IMR-90 (cell line): ENCODE data around the gene BPIFA3. TPM values are rescaled to one million over a fixed set of nuclear protein-coding genes. Genes with fewer than 3 reads are reported as not detected.

Experiments
- ATAC-seq: fragments of 200-7000 bp; cut with Tn5 transposase; 2 replicates; pipeline ENCODE4 v1.9.1; 2020; ENCODE audit warnings: low read depth, mild to moderate bottlenecking, moderate library complexity
- BruUV-seq: library from RNA; stranded (reverse); fragments of 400-500 nt; replicated peaks from 2 replicates; lab custom pipeline; 2021; lab: Mats Ljungman, UMichigan
- CTCF ChIA-PET: fragments of 300-600 bp; formaldehyde crosslinking; extraction: SDS; loops from one replicate; lab custom pipeline; 2021; ENCODE audit warnings: antibody characterized with exemption; lab: Yijun Ruan, JAX
- POLR2A ChIA-PET: fragments of 300-600 bp; sonication (Branson Sonifier 250); formaldehyde crosslinking; loops from one replicate; lab custom pipeline; 2022; ENCODE audit warnings: antibody characterized with exemption; ENCODE audit not compliant: unreplicated experiment; lab: Charles Lee
- DNase-seq: peaks from one replicate; pipeline ENCODE4 v3.0.0; 2013
- H2AFZ ChIP-seq: replicated peaks from 2 replicates; pipeline ENCODE3; 2013; ENCODE audit warnings: low read length, mild to moderate bottlenecking; ENCODE audit not compliant: poor library complexity
- H2AK5ac ChIP-seq: 2 replicates; pipeline ENCODE4 v1.6.1; 2013; ENCODE audit warnings: low read depth, low read length, inconsistent platforms
- H2AK9ac ChIP-seq: replicated peaks from 2 replicates; pipeline ENCODE3; 2013; ENCODE audit warnings: mild to moderate bottlenecking, low read depth, low read length, moderate library complexity; ENCODE audit not compliant: poor library complexity
- H2BK120ac ChIP-seq: 2 replicates; pipeline ENCODE4 v1.6.1; 2013; ENCODE audit warnings: low read depth, low read length, inconsistent platforms
- H2BK15ac ChIP-seq: 3 replicates; pipeline ENCODE4 v1.6.1; 2013; ENCODE audit warnings: low read depth, low read length, inconsistent platforms
- H2BK20ac ChIP-seq: 2 replicates; pipeline ENCODE4 v1.6.1; 2013; ENCODE audit warnings: low read depth, mild to moderate bottlenecking, inconsistent platforms, low read length, moderate library complexity
- H2BK5ac ChIP-seq: 2 replicates; pipeline ENCODE4 v1.6.1; 2013; ENCODE audit warnings: mild to moderate bottlenecking, low read depth, low read length, inconsistent platforms; ENCODE audit not compliant: poor library complexity, severe bottlenecking
- H3K14ac ChIP-seq: replicated peaks from 2 replicates; pipeline ENCODE4 v1.6.1; 2013; ENCODE audit warnings: low read depth, low read length, inconsistent platforms
- H3K18ac ChIP-seq: 2 replicates; pipeline ENCODE4 v1.6.1; 2013; ENCODE audit warnings: low read depth, low read length, control low read depth
- H3K23ac ChIP-seq: 2 replicates; pipeline ENCODE4 v1.6.1; 2013; ENCODE audit warnings: low read depth, low read length, inconsistent platforms
- H3K27ac ChIP-seq: 2 replicates; pipeline ENCODE4 v1.5.1; 2013; ENCODE audit warnings: mild to moderate bottlenecking, control low read depth, low read length; ENCODE audit not compliant: insufficient read depth
- H3K27me3 ChIP-seq: 2 replicates; pipeline ENCODE4 v1.6.1; 2013; ENCODE audit warnings: low read length; ENCODE audit not compliant: control insufficient read depth, insufficient read depth
- H3K36me3 ChIP-seq: 2 replicates; pipeline ENCODE4 v1.6.1; 2013; ENCODE audit warnings: low read length, mixed read lengths; ENCODE audit not compliant: control insufficient read depth, insufficient read depth
- H3K4ac ChIP-seq: 2 replicates; pipeline ENCODE4 v1.6.1; 2013; ENCODE audit warnings: low read depth, low read length, inconsistent platforms
- H3K4me1 ChIP-seq: 2 replicates; pipeline ENCODE4 v1.6.1; 2013; ENCODE audit warnings: low read length, mixed read lengths; ENCODE audit not compliant: control insufficient read depth, insufficient read depth
- H3K4me2 ChIP-seq: 2 replicates; pipeline ENCODE4 v1.6.1; 2013; ENCODE audit warnings: low read depth, mild to moderate bottlenecking, control low read depth, low read length, moderate library complexity
- H3K4me3 ChIP-seq: 2 replicates; pipeline ENCODE4 v1.5.1; 2013; ENCODE audit warnings: low read depth, mild to moderate bottlenecking, control low read depth, low read length, moderate library complexity; ENCODE audit not compliant: insufficient read depth
- H3K56ac ChIP-seq: 2 replicates; pipeline ENCODE4 v1.6.1; 2013; ENCODE audit warnings: low read length, inconsistent platforms; ENCODE audit not compliant: insufficient read depth; ENCODE audit errors: extremely low read depth
- H3K79me1 ChIP-seq, 2 experiments: 2 replicates each; pipeline ENCODE4 v1.6.1; 2013; ENCODE audit warnings: low read length in 2 of 2, inconsistent platforms in 1 of 2, low read depth in 1 of 2
- H3K9ac ChIP-seq: 2 replicates; pipeline ENCODE4 v1.6.1; 2013; ENCODE audit warnings: low read depth, low read length, control low read depth
- H3K9me1 ChIP-seq: 2 replicates; pipeline ENCODE4 v1.6.1; 2013; ENCODE audit warnings: low read length, inconsistent platforms; ENCODE audit not compliant: insufficient read depth
- H3K9me3 ChIP-seq: 2 replicates; pipeline ENCODE4 v1.6.1; 2013; ENCODE audit warnings: low read length; ENCODE audit not compliant: control insufficient read depth, insufficient read depth
- H4K20me1 ChIP-seq: 2 replicates; pipeline ENCODE4 v1.6.1; 2013; ENCODE audit warnings: low read length, inconsistent platforms; ENCODE audit not compliant: insufficient read depth
- H4K5ac ChIP-seq: 2 replicates; pipeline ENCODE4 v1.6.1; 2013; ENCODE audit warnings: mild to moderate bottlenecking, low read depth, low read length, control low read depth
- H4K8ac ChIP-seq, 2 experiments: 2 replicates each; pipeline ENCODE4 v1.6.1; 2013; ENCODE audit warnings: low read depth in 2 of 2, low read length in 2 of 2, control low read depth in 1 of 2, inconsistent platforms in 1 of 2
- H4K91ac ChIP-seq: 2 replicates; pipeline ENCODE4 v1.6.1; 2013; ENCODE audit warnings: low read depth, low read length, inconsistent platforms; ENCODE audit not compliant: insufficient read depth
- BHLHE40 ChIP-seq: fragments of 150-350 bp; IDR thresholded peaks from 2 replicates; pipeline ENCODE4 v1.6.1; 2016; ENCODE audit warnings: mild to moderate bottlenecking, low read depth, low read length
- CEBPB ChIP-seq: IDR thresholded peaks from 2 replicates; pipeline ENCODE4 v1.6.1; 2012; ENCODE audit warnings: low read depth, low read length, improper control_type of control experiment
- CHD1 ChIP-seq: IDR thresholded peaks from 2 replicates; pipeline ENCODE4 v1.6.1; 2012; ENCODE audit warnings: low read depth, low read length, improper control_type of control experiment
- FOS ChIP-seq: fragments of 150-350 bp; IDR thresholded peaks from 2 replicates; pipeline ENCODE4 v1.6.1; 2016; ENCODE audit warnings: low read depth, low read length
- MAFK ChIP-seq: IDR thresholded peaks from 2 replicates; pipeline ENCODE4 v1.6.1; 2012; ENCODE audit warnings: low read depth, low read length, improper control_type of control experiment
- MAZ ChIP-seq: IDR thresholded peaks from 2 replicates; pipeline ENCODE4 v1.6.1; 2012; ENCODE audit warnings: low read depth, mild to moderate bottlenecking, low read length, improper control_type of control experiment, moderate library complexity, borderline replicate concordance
- MXI1 ChIP-seq: IDR thresholded peaks from 2 replicates; pipeline ENCODE4 v1.6.1; 2012; ENCODE audit warnings: low read depth, mild to moderate bottlenecking, low read length, moderate library complexity, borderline replicate concordance
- NFE2L2 ChIP-seq: fragments of 150-350 bp; IDR thresholded peaks from 2 replicates; pipeline ENCODE4 v1.6.1; 2016; ENCODE audit warnings: low read depth, mild to moderate bottlenecking, low read length
- POLR2A ChIP-seq: IDR thresholded peaks from 2 replicates; pipeline ENCODE4 v1.6.1; 2012; ENCODE audit warnings: mild to moderate bottlenecking, low read depth, low read length
- RAD21 ChIP-seq: IDR thresholded peaks from 2 replicates; pipeline ENCODE4 v1.6.1; 2012; ENCODE audit warnings: low read length, improper control_type of control experiment
- RCOR1 ChIP-seq: IDR thresholded peaks from 2 replicates; pipeline ENCODE4 v1.6.1; 2012; ENCODE audit warnings: mild to moderate bottlenecking, low read length, improper control_type of control experiment; ENCODE audit not compliant: insufficient replicate concordance
- RFX5 ChIP-seq: IDR thresholded peaks from 2 replicates; pipeline ENCODE4 v1.8.0; 2012; ENCODE audit warnings: low read depth, mild to moderate bottlenecking, low read length, moderate library complexity
- SMC3 ChIP-seq: fragments of 150-350 bp; IDR thresholded peaks from 2 replicates; pipeline ENCODE4 v1.6.1; 2016; ENCODE audit warnings: low read depth, mild to moderate bottlenecking, antibody characterized with exemption, low read length, moderate library complexity
- WGBS, 2 experiments: methylation state at CpG; one replicate each; pipeline versions ENCODE4 v1.1.5 to v1.1.7; 2013; ENCODE audit warnings: missing lambda C conversion rate in 2 of 2; ENCODE audit not compliant: insufficient read length in 1 of 2; ENCODE audit errors: extremely low coverage in 2 of 2; 5-methylcytosine and 5-hydroxymethylcytosine counted together
- dilution Hi-C: fragments of 300-500 bp; cut with HindIII; formaldehyde crosslinking; loops from one replicate; pipeline ENCODE4 v1.14.3; 2018; ENCODE audit warnings: low sequenced_read_pairs; ENCODE audit not compliant: unreplicated experiment
- in situ Hi-C: fragments of 300-500 bp; cut with MboI; formaldehyde crosslinking; loops from 3 replicates; pipeline ENCODE4 v1.14.3; 2019; ENCODE audit warnings: low sequenced_read_pairs, inconsistent platforms, mixed read lengths
- intact Hi-C: fragments of 100-400 bp; cut with micrococcal nuclease; formaldehyde crosslinking; loops from 2 replicates; pipeline ENCODE4 v1.10.0; 2022
- polyA plus RNA-seq, 3 experiments: library from polyadenylated mRNA; depleted of rRNA; stranded (reverse); fragments of >200 nt; gene quantifications; 2 replicates each; pipeline ENCODE4 v1.2.3, GENCODE V29; 2012; ENCODE audit warnings: low replicate concordance in 1 of 3
- total RNA-seq: library from RNA; depleted of rRNA; stranded (reverse); fragments of >200 nt; gene quantifications from 2 replicates; pipeline ENCODE4 v1.2.3, GENCODE V29; 2012
- TF ChIP-seq, protein P1 (sequence below): conservative IDR thresholded peaks from 2 replicates; pipeline ENCODE4 v1.5.1; 2012; ENCODE audit warnings: mild to moderate bottlenecking, low read depth, low read length, improper control_type of control experiment
- TF ChIP-seq, protein P2 (sequence below): fragments of 150-350 bp; IDR thresholded peaks from 2 replicates; pipeline ENCODE4 v1.6.1; 2016; ENCODE audit warnings: low read depth, mild to moderate bottlenecking, low read length, moderate library complexity, borderline replicate concordance
- TF ChIP-seq, protein P3 (sequence below): fragments of 150-350 bp; IDR thresholded peaks from 2 replicates; pipeline ENCODE4 v1.6.1; 2017; ENCODE audit warnings: mild to moderate bottlenecking, antibody characterized with exemption, low read length, low read depth

The BPIFA3 gene
- total and polyA plus RNA-seq, 2 of the 4 experiments (the other 2 are of a cell fraction) = not detected

DNA sequence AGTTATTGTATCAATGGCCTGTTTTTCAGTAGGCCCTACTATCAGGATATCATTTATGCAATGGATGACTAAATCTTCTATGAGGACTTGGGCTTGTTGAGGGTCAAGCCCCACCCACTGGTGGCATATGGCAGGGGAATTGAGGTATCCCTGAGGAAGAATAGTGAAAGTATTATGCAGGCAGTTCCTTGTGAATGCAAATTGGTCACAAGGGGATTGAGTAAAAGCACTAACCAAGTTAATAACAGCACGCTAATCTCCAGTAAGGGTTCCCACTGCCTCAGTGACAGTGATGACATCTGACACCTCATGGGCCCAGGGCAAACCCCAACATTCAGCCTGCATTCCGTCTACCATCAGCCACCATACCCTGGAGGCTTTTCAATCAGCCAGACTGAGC is 33.5 kb downstream of the BPIFA3 start:
- no CpG with 5 or more reads among the region's 2 CpGs for WGBS, 2 experiments
- Histone ChIP-seq H2BK5ac (no peak overlapping the region), H2BK15ac (no peak overlapping the region), H3K23ac (no peak overlapping the region), H3K4me3 (no peak overlapping the region), H3K4me2 (no peak overlapping the region), H3K27me3 (no peaks in the 10 kb centered on the region), H3K18ac (no peak overlapping the region), H3K27ac (no peak overlapping the region), H3K9ac (no peak overlapping the region), H2AFZ (no peak overlapping the region), H3K9me1 (no peaks in the 10 kb centered on the region), H4K20me1 (no peaks in the 10 kb centered on the region), H4K5ac (no peak overlapping the region), H4K91ac (no peak overlapping the region), H3K14ac (no peak overlapping the region), H3K4ac (no peak overlapping the region), H3K56ac (no peak overlapping the region), H2AK5ac (no peak overlapping the region), H3K36me3 (no peaks in the 10 kb centered on the region), H3K4me1 (no peaks in the 10 kb centered on the region), H2BK20ac (no peak overlapping the region), H3K9me3 (no peaks in the 10 kb centered on the region), H3K79me1 (no peaks in the 10 kb centered on the region), H2BK120ac (no peak overlapping the region), H2AK9ac (no peak overlapping the region), H4K8ac (no peak overlapping the region)
- DNase-seq (no peak), ATAC-seq (no peak)
- CTCF ChIA-PET = interaction anchor here (0.6 kb wide), 1 partner anchor 177 kb away, joined by 6 read pairs; no protein-coding TSS in a partner anchor
- BruUV-seq = no TSS peak
- intact Hi-C loops (no loop called here), in situ Hi-C loops (no loop called here), dilution Hi-C loops (no loop called here)
- TF ChIP-seq BHLHE40 (no peak), POLR2A (no peak), MAFK (no peak), SMC3 (no peak), CHD1 (no peak), MAZ (no peak), RFX5 (no peak), FOS (no peak), MXI1 (no peak), RAD21 (no peak), CEBPB (no peak), NFE2L2 (no peak), RCOR1 (no peak)
- TF ChIP-seq, protein P1, sequence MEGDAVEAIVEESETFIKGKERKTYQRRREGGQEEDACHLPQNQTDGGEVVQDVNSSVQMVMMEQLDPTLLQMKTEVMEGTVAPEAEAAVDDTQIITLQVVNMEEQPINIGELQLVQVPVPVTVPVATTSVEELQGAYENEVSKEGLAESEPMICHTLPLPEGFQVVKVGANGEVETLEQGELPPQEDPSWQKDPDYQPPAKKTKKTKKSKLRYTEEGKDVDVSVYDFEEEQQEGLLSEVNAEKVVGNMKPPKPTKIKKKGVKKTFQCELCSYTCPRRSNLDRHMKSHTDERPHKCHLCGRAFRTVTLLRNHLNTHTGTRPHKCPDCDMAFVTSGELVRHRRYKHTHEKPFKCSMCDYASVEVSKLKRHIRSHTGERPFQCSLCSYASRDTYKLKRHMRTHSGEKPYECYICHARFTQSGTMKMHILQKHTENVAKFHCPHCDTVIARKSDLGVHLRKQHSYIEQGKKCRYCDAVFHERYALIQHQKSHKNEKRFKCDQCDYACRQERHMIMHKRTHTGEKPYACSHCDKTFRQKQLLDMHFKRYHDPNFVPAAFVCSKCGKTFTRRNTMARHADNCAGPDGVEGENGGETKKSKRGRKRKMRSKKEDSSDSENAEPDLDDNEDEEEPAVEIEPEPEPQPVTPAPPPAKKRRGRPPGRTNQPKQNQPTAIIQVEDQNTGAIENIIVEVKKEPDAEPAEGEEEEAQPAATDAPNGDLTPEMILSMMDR = no peak
- TF ChIP-seq, protein P2, sequence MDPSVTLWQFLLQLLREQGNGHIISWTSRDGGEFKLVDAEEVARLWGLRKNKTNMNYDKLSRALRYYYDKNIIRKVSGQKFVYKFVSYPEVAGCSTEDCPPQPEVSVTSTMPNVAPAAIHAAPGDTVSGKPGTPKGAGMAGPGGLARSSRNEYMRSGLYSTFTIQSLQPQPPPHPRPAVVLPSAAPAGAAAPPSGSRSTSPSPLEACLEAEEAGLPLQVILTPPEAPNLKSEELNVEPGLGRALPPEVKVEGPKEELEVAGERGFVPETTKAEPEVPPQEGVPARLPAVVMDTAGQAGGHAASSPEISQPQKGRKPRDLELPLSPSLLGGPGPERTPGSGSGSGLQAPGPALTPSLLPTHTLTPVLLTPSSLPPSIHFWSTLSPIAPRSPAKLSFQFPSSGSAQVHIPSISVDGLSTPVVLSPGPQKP = no peak
- TF ChIP-seq, protein P3, sequence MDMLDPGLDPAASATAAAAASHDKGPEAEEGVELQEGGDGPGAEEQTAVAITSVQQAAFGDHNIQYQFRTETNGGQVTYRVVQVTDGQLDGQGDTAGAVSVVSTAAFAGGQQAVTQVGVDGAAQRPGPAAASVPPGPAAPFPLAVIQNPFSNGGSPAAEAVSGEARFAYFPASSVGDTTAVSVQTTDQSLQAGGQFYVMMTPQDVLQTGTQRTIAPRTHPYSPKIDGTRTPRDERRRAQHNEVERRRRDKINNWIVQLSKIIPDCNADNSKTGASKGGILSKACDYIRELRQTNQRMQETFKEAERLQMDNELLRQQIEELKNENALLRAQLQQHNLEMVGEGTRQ = no peak
- POLR2A ChIA-PET = no interaction called here
